SH-SY5Y (cell line): ENCODE results near the gene GAN.

Source experiments
- GATA2 ChIP-seq: IDR thresholded peaks from 2 replicates; pipeline ENCODE4 v1.6.1; 2011; ENCODE audit warnings: mild to moderate bottlenecking, low read depth, low read length
- GATA3 ChIP-seq: IDR thresholded peaks from 2 replicates; pipeline ENCODE4 v1.6.1; 2011; ENCODE audit warnings: low read depth, mild to moderate bottlenecking, low read length, moderate library complexity

- TF ChIP-seq GATA2, result no peak
- TF ChIP-seq GATA3, result no peak
These were observed 69.2 kb downstream of the GAN start for GRCh38 chr16:81384006-81384405.
